HEK293T (cell line): Measurements from ENCODE around the gene UBE2G2.

ENCODE experiments used
- ELF4 ChIP-seq: fragments of 450-650 bp; IDR thresholded peaks from 2 replicates; pipeline ENCODE4 v1.6.1; 2017; ENCODE audit warnings: antibody characterized with exemption
- FOXK2 ChIP-seq: fragments of 450-650 bp; IDR thresholded peaks from 2 replicates; pipeline ENCODE4 v1.6.1; 2016; ENCODE audit warnings: mild to moderate bottlenecking

- no peak for TF ChIP-seq ELF4
- no peak for TF ChIP-seq FOXK2
These were observed 9.2 kb upstream of the UBE2G2 start for GRCh38 chr21:44810779-44811178.
